Smooth muscle cell (in vitro differentiated cells): ENCODE data around the gene GRK7. TPM values are rescaled to one million over a fixed set of nuclear protein-coding genes. Genes with fewer than 3 reads are reported as not detected.
"Not testable (repeated sequence)": the region's sequence is repeated elsewhere in the genome, so short reads cannot be mapped to it uniquely, and the experiment has no call there.

Source experiments
- DNase-seq: peaks from one replicate; lab custom pipeline; 2025; ENCODE audit not compliant: unreplicated experiment; lab: John Stamatoyannopoulos, UW
- H2AFZ ChIP-seq: fragments of 200-600 bp; sonication (generic); 2 replicates; pipeline ENCODE4 v1.6.0; 2016; ENCODE audit warnings: antibody characterized with exemption, low read depth, mild to moderate bottlenecking
- H3F3A ChIP-seq: fragments of 200-600 bp; sonication (generic); 2 replicates; pipeline ENCODE4 v1.6.0; 2017; ENCODE audit warnings: antibody characterized with exemption, low read depth
- H3K27ac ChIP-seq: fragments of 200-600 bp; sonication (generic); 2 replicates; pipeline ENCODE4 v1.5.1; 2016; ENCODE audit warnings: low read depth, mild to moderate bottlenecking
- H3K27me3 ChIP-seq: fragments of 200-600 bp; sonication (generic); 2 replicates; pipeline ENCODE4 v1.6.1; 2016; ENCODE audit warnings: low read depth, mild to moderate bottlenecking
- H3K36me3 ChIP-seq: fragments of 200-600 bp; sonication (generic); 2 replicates; pipeline ENCODE4 v1.5.1; 2016; ENCODE audit warnings: low read depth
- H3K4me1 ChIP-seq: fragments of 200-600 bp; sonication (generic); 2 replicates; pipeline ENCODE4 v1.5.1; 2016; ENCODE audit warnings: low read depth
- H3K4me2 ChIP-seq: fragments of 200-600 bp; sonication (generic); 2 replicates; pipeline ENCODE4 v1.6.0; 2016; ENCODE audit warnings: mild to moderate bottlenecking
- H3K4me3 ChIP-seq: fragments of 200-600 bp; sonication (generic); 2 replicates; pipeline ENCODE4 v1.5.1; 2016; ENCODE audit warnings: mild to moderate bottlenecking
- H3K79me2 ChIP-seq: fragments of 200-600 bp; sonication (generic); 2 replicates; pipeline ENCODE4 v1.6.0; 2016; ENCODE audit warnings: low read depth, mild to moderate bottlenecking
- H3K9ac ChIP-seq: fragments of 200-600 bp; sonication (generic); 2 replicates; pipeline ENCODE4 v1.6.0; 2016; ENCODE audit warnings: low read depth
- H3K9me3 ChIP-seq: fragments of 200-600 bp; sonication (generic); replicated peaks from 2 replicates; pipeline ENCODE4 v1.5.1; 2016; ENCODE audit warnings: low read depth
- H4K20me1 ChIP-seq: fragments of 200-600 bp; sonication (generic); 2 replicates; pipeline ENCODE4 v1.6.0; 2016; ENCODE audit warnings: low read depth
- WGBS: methylation state at CpG from one replicate; pipeline ENCODE4 v1.1.7; 2016; ENCODE audit warnings: low lambda C conversion rate; 5-methylcytosine and 5-hydroxymethylcytosine counted together
- polyA plus RNA-seq: library from polyadenylated mRNA; unstranded; fragments of >200 nt; fragmentation: Nextera tagmentation; extraction: Ambion mirVana; gene quantifications from 2 replicates; pipeline ENCODE4 v1.2.1, GENCODE V29; 2016
- total RNA-seq: library from RNA; depleted of rRNA; stranded (reverse); fragments of >200 nt; gene quantifications from 2 replicates; pipeline ENCODE4 v1.2.3, GENCODE V29; 2014
- TF ChIP-seq, protein P1 (sequence below): fragments of 200-600 bp; sonication (generic); IDR thresholded peaks from 2 replicates; pipeline ENCODE4 v1.5.1; 2017; ENCODE audit warnings: borderline replicate concordance, mild to moderate bottlenecking, antibody characterized with exemption; ENCODE audit not compliant: insufficient read depth, poor library complexity, severe bottlenecking

GRK7 gene
- total and polyA plus RNA-seq, 2 experiments from 2014 or later: not detected

DNA sequence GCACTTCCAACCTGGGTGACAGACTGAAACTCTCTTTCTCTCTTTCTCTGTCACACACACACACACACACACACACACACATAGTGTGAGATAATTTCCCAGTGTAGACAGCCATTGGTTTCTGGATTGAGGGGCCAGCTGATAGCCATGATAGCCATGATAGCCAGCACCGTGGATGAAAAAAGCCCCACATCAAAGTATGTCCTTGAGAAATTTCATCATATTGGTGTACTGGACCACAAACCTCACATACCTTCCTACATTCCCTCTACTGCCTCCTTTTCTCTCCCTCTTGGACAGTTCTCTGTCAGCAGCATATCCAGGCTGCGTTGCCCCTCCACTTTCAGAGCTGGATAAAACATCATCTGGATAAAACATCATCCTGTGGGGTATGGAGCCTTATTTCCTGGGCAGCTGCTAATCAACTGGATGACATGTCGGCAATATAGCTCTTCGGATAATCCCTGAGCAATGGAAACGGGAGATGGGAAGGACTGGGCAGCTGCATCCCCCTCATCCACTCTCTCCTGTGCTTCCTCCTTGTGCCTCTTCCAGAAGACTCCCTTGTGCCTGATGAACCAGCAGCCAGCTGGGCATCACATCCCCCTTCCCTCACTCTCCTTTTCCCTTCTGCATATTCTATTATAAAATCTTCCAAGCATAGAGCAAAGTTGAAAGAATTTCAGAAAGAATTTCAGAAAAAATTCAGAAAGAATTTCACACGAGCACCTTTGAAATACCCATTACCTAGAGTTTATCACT lies 39.3 kb downstream of the GRK7 start:
- Histone ChIP-seq H3K4me2 (no peak overlapping the region), H3K79me2 (no peaks in the 10 kb centered on the region), H3K9me3 (no peaks in the 10 kb centered on the region), H3F3A (peaks cover 4% of the 10 kb centered on the region), H3K9ac (no peak overlapping the region), H3K27ac (no peak overlapping the region), H3K4me1 (peaks cover 7% of the 10 kb centered on the region), H3K27me3 (no peaks in the 10 kb centered on the region), H4K20me1 (no peaks in the 10 kb centered on the region), H3K4me3 (no peak overlapping the region), H2AFZ (no peak overlapping the region), H3K36me3 (no peaks in the 10 kb centered on the region)
- DNase-seq: no peak
- 93% methylated on average over 6 of the region's 6 CpGs for WGBS
- TF ChIP-seq, protein P1, sequence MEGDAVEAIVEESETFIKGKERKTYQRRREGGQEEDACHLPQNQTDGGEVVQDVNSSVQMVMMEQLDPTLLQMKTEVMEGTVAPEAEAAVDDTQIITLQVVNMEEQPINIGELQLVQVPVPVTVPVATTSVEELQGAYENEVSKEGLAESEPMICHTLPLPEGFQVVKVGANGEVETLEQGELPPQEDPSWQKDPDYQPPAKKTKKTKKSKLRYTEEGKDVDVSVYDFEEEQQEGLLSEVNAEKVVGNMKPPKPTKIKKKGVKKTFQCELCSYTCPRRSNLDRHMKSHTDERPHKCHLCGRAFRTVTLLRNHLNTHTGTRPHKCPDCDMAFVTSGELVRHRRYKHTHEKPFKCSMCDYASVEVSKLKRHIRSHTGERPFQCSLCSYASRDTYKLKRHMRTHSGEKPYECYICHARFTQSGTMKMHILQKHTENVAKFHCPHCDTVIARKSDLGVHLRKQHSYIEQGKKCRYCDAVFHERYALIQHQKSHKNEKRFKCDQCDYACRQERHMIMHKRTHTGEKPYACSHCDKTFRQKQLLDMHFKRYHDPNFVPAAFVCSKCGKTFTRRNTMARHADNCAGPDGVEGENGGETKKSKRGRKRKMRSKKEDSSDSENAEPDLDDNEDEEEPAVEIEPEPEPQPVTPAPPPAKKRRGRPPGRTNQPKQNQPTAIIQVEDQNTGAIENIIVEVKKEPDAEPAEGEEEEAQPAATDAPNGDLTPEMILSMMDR: no peak

DNA sequence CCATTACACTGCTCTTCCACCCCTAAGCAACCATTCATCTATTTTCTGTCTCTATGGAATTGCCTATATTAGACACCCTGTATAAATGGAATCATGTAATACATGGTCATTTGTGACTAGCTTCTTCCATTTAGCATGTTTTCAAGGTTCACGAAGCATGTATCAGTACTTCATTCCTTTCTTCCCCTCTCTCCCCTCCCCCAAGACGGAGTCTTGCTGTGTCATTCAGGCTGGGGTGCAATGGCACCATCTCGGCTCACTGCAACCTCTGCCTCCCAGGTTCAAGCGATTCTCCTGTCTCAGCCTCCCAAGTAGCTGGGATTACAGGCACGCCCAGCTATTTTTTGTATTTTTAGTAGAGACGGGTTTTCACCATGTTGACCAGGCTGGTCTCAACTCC lies 40.3 kb downstream of the GRK7 start:
- H3K27me3 ChIP-seq, H2AFZ ChIP-seq, DNase-seq, H3K4me3 ChIP-seq, H3K27ac ChIP-seq, H3K4me2 ChIP-seq, H3K4me1 ChIP-seq, H3K36me3 ChIP-seq, H3K9me3 ChIP-seq, H4K20me1 ChIP-seq, H3K9ac ChIP-seq, H3K79me2 ChIP-seq, H3F3A ChIP-seq: not testable (repeated sequence)
- WGBS: 88% methylated on average over 6 of the region's 6 CpGs

DNA sequence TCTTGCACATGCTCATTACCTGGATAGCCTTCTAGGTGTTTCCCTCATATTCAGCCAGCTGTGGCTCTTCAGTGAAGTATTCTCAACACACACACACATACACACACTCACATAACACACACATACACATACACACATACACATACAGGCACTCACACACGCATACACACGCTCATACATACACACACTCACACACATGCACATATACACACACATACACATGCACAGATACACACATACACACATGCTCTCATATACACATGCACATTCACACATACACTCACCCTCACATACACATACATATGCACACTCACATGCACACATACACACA lies 41.2 kb downstream of the GRK7 start:
- Histone ChIP-seq H3K4me2 (no peak overlapping the region), H4K20me1 (no peaks in the 10 kb centered on the region), H3K9ac (no peak overlapping the region), H3K27ac (no peak overlapping the region), H3K79me2 (no peaks in the 10 kb centered on the region), H3F3A (no peaks in the 10 kb centered on the region), H2AFZ (no peak overlapping the region), H3K27me3 (no peaks in the 10 kb centered on the region), H3K4me1 (no peaks in the 10 kb centered on the region), H3K9me3 (no peaks in the 10 kb centered on the region), H3K4me3 (no peak overlapping the region), H3K36me3 (no peaks in the 10 kb centered on the region)
- TF ChIP-seq, protein P1: no peak
- no peak for DNase-seq
- WGBS: 95% methylated on average over 2 of the region's 2 CpGs

DNA sequence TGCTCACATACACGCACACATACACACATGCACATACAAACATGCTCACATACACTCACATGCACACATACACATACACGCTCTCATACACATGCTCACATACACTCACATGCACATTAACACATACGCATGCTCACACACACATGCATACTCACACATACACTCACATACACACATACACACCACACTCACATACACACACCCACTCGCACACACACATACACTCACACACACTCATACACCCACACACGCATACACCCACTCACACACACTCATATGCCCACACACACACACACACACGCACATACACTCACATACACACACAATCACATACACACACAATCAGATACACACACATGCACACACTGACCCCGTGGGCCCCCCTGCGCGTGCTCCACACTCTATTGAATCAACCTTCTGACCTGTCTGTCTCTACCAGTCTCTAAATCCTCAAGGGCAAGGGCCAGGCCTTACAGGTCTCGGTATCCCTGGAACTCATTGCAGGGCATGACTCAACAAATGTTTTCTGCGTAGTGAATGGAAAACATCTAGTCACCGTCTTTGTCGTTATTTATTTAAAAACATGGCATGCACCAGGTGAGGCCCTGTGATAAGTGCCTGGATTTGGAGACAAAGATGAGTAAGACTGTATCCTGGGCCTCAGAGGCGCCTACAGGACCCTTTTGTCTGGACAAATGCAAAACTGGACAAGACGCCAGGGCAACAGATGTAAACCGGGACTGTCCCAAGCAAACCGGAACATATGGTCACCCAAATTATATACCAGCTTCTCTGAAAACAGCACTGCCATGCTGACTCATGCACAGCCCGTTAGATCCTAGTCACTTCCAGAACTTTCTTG lies 41.8 kb downstream of the GRK7 start:
- Histone ChIP-seq H3F3A (no peaks in the 10 kb centered on the region), H3K27me3 (no peaks in the 10 kb centered on the region), H3K4me1 (no peaks in the 10 kb centered on the region), H3K36me3 (no peaks in the 10 kb centered on the region), H3K4me2 (no peak overlapping the region), H3K27ac (peak overlapping the region; percentile 37), H3K9me3 (no peaks in the 10 kb centered on the region), H4K20me1 (no peaks in the 10 kb centered on the region), H2AFZ (no peak overlapping the region), H3K9ac (no peak overlapping the region), H3K79me2 (no peaks in the 10 kb centered on the region), H3K4me3 (no peak overlapping the region)
- TF ChIP-seq, protein P1: no peak
- 86% methylated on average over 18 of the region's 18 CpGs for WGBS
- DNase-seq: no peak
